OCI-LY1 (cell line): ENCODE data around the gene APCDD1.

Source experiments
- H2AFZ ChIP-seq: fragments of 200-600 bp; sonication (generic), shearing (Covaris generic); 2 replicates; pipeline ENCODE4 v1.6.0; 2014; ENCODE audit warnings: antibody characterized with exemption, mild to moderate bottlenecking, low read length
- H3F3A ChIP-seq: fragments of 200-600 bp; sonication (generic), shearing (Covaris generic); 2 replicates; pipeline ENCODE4 v1.6.0; 2014; ENCODE audit warnings: mild to moderate bottlenecking, antibody characterized with exemption, low read length, moderate library complexity; ENCODE audit not compliant: insufficient read depth
- H3K27ac ChIP-seq: fragments of 200-600 bp; sonication (generic); 2 replicates; pipeline ENCODE4 v1.5.1; 2014; ENCODE audit warnings: low read length, mixed run types, mild to moderate bottlenecking, low read depth; ENCODE audit not compliant: poor library complexity, severe bottlenecking
- H3K27me3 ChIP-seq: fragments of 200-600 bp; sonication (generic); 2 replicates; pipeline ENCODE4 v1.6.0; 2014; ENCODE audit warnings: antibody characterized with exemption, mild to moderate bottlenecking, low read length, moderate library complexity; ENCODE audit not compliant: insufficient read depth
- H3K36me3 ChIP-seq: fragments of 200-600 bp; sonication (generic); 2 replicates; pipeline ENCODE4 v1.6.1; 2014; ENCODE audit warnings: mild to moderate bottlenecking, antibody characterized with exemption, low read length, moderate library complexity, mixed read lengths; ENCODE audit not compliant: insufficient read depth
- H3K4me1 ChIP-seq: fragments of 200-600 bp; sonication (generic); 2 replicates; pipeline ENCODE4 v1.5.1; 2014; ENCODE audit warnings: mild to moderate bottlenecking, low read length, moderate library complexity; ENCODE audit not compliant: insufficient read depth, severe bottlenecking
- H3K4me2 ChIP-seq: fragments of 200-600 bp; sonication (generic), shearing (Covaris generic); 2 replicates; pipeline ENCODE4 v1.6.1; 2014; ENCODE audit warnings: low read length
- H3K4me3 ChIP-seq: fragments of 200-600 bp; sonication (generic); 2 replicates; pipeline ENCODE4 v1.5.1; 2014; ENCODE audit warnings: low read length, low read depth, mild to moderate bottlenecking, mixed read lengths; ENCODE audit not compliant: poor library complexity, severe bottlenecking
- H3K79me2 ChIP-seq: fragments of 200-600 bp; shearing (Covaris generic); 2 replicates; pipeline ENCODE4 v1.6.1; 2016; ENCODE audit warnings: mixed run types, low read length, mixed read lengths; ENCODE audit not compliant: insufficient read depth
- H3K9ac ChIP-seq: fragments of 200-600 bp; sonication (generic), shearing (Covaris generic); 2 replicates; pipeline ENCODE4 v1.6.1; 2014; ENCODE audit warnings: mild to moderate bottlenecking, low read length, mixed read lengths
- H3K9me2 ChIP-seq: fragments of 200-600 bp; sonication (generic), shearing (Covaris generic); 2 replicates; pipeline ENCODE4 v1.6.1; 2014; ENCODE audit warnings: low read depth, mild to moderate bottlenecking, low read length, mixed read lengths
- H3K9me3 ChIP-seq: fragments of 200-600 bp; shearing (Covaris generic); 2 replicates; pipeline ENCODE4 v1.6.1; 2014; ENCODE audit warnings: low read length, mixed read lengths
- H4K20me1 ChIP-seq: fragments of 200-600 bp; sonication (generic), shearing (Covaris generic); 2 replicates; pipeline ENCODE4 v1.6.0; 2016; ENCODE audit warnings: mild to moderate bottlenecking, low read length; ENCODE audit not compliant: insufficient read depth
- CTCF ChIP-seq: fragments of 200-600 bp; sonication (generic), shearing (Covaris generic); IDR thresholded peaks from 2 replicates; pipeline ENCODE4 v1.5.1; 2017; ENCODE audit warnings: mild to moderate bottlenecking, antibody characterized with exemption, low read length, moderate library complexity, mixed read lengths
- EZH2 ChIP-seq: fragments of 200-600 bp; sonication (generic), shearing (Covaris generic); IDR thresholded peaks from 2 replicates; pipeline ENCODE4 v1.8.0; 2017; ENCODE audit warnings: borderline replicate concordance, mixed run types, mild to moderate bottlenecking, antibody characterized with exemption, low read length, moderate library complexity, mixed read lengths

The APCDD1 gene

GRCh38 chr18:10453806-10454680 is at the start of gene APCDD1:
TSS of gene APCDD1 (plus strand) at chr18:10454635. CDS start at chr18:10454982, 347 bp downstream.
- no peaks in the 10 kb centered on the region for H3K9me3 ChIP-seq
- H4K20me1 ChIP-seq, result no peaks in the 10 kb centered on the region
- H3K4me1 ChIP-seq, result no peaks in the 10 kb centered on the region
- no peaks in the 10 kb centered on the region for H3K9me2 ChIP-seq
- no peak within 1 kb of the TSS for H3K27ac ChIP-seq
- H3K27me3 ChIP-seq, result peaks cover 3% of the 10 kb centered on the region; the same call in 1 of the 2 replicates
- H3K36me3 ChIP-seq, result no peaks in the 10 kb centered on the region
- no peak for TF ChIP-seq CTCF
- TF ChIP-seq EZH2, result no peak
- no peaks in the 10 kb centered on the region for H3F3A ChIP-seq
- no peaks in the 10 kb centered on the region for H3K79me2 ChIP-seq
- peak within 1 kb of the TSS; percentile 30 for H3K4me3 ChIP-seq
- H2AFZ ChIP-seq, result no peak within 1 kb of the TSS
- H3K9ac ChIP-seq, result no peak within 1 kb of the TSS
- H3K4me2 ChIP-seq, result peak within 1 kb of the TSS; percentile 17; the same call in 1 of the 2 replicates

DNA sequence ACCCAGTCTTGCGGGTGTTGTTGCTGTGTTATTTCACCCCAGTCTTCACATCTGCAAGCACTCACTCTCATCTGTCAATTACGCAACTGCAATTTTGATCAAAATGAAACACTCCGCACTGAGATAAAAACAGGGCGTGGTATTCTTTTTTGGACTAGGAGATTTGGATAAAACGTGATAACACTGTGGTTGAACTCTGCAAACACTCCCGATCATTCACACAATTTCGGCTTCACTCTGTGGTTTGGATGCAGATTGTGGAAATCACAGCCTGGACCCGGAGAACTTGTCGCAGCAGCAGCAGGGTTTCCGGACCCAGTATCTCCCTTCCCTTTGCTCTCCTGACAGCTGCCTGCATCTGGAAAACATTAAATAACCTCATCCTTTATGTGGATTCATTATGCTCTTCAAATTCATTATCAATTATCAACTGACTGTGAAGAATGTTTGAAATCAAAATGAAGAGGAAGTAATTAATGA is 49.4 kb upstream of the APCDD1 start:
- H3K9me2 ChIP-seq, result no peaks in the 10 kb centered on the region

More for the DNA sequence above, 49.4 kb upstream of the APCDD1 start:
- Histone ChIP-seq H3K27me3 (peaks cover 7% of the 10 kb centered on the region), H3K27ac (no peak overlapping the region), H3K9me3 (no peaks in the 10 kb centered on the region), H4K20me1 (no peaks in the 10 kb centered on the region), H3K36me3 (no peaks in the 10 kb centered on the region), H3K4me2 (no peak overlapping the region), H3K79me2 (no peaks in the 10 kb centered on the region), H2AFZ (no peak overlapping the region), H3K4me3 (no peak overlapping the region), H3K4me1 (no peaks in the 10 kb centered on the region), H3F3A (no peaks in the 10 kb centered on the region), H3K9ac (no peak overlapping the region)
- no peak for TF ChIP-seq CTCF
- TF ChIP-seq EZH2, result no peak
